ENCODE data around the gene TRIM28.

- TF ChIP-seq EZH2 (IDR thresholded peaks at IDR 0.05) (no peak), POLR2AphosphoS5 (IDR thresholded peaks at IDR 0.05; ENCODE audit: borderline replicate concordance, low read depth, low read length) (peak; percentile 70)
Observed at GRCh38 chr19:58499021-58499927, 44.6 kb upstream of the TRIM28 start.
